Endothelial cell of umbilical vein (primary cell): ENCODE results near the gene SSBP3. TPM values are rescaled to one million over a fixed set of nuclear protein-coding genes. Genes with fewer than 3 reads are reported as not detected.
"Not testable (repeated sequence)": the region's sequence is repeated elsewhere in the genome, so short reads cannot be mapped to it uniquely, and the experiment has no call there.

Source experiments
- BruUV-seq: library from RNA; stranded (reverse); fragments of 400-500 nt; replicated peaks from 2 replicates; lab custom pipeline; 2021; lab: Mats Ljungman, UMichigan
- CTCF ChIA-PET: fragments of 300-600, 350-600 bp; sonication (Branson Sonifier 250); formaldehyde crosslinking; loops from one replicate; lab custom pipeline; 2021; ENCODE audit warnings: antibody characterized with exemption, inconsistent platforms; lab: Charles Lee
- POLR2A ChIA-PET: fragments of 300-600, 350-600 bp; sonication (Branson Sonifier 250); formaldehyde crosslinking; loops from one replicate; lab custom pipeline; 2021; ENCODE audit warnings: antibody characterized with exemption, inconsistent platforms; lab: Charles Lee
- DNase-seq: peaks from one replicate; pipeline ENCODE4 v3.0.0-alpha.2; 2011; ENCODE audit warnings: low read depth, low spot score
- FAIRE-seq: peaks from 2 replicates; lab custom pipeline; 2011; peaks lifted over from hg19 to GRCh38; lab: Jason Lieb, UNC
- H2AFZ ChIP-seq: 2 replicates; pipeline ENCODE4 v1.6.0; 2012; ENCODE audit warnings: low read depth, low read length, control low read depth, inconsistent platforms
- H3K27ac ChIP-seq: 2 replicates; pipeline ENCODE4 v1.5.1; 2011; ENCODE audit warnings: low read depth, mild to moderate bottlenecking, control low read depth, low read length, moderate library complexity; ENCODE audit not compliant: insufficient read depth
- H3K27me3 ChIP-seq, 2 experiments: 2 replicates each; pipeline versions ENCODE4 v1.6.0 to v1.6.1; 2011; ENCODE audit warnings: low read length in 2 of 2, mixed read lengths in 1 of 2; ENCODE audit not compliant: control insufficient read depth in 2 of 2, insufficient read depth in 2 of 2
- H3K36me3 ChIP-seq, 2 experiments: 2 replicates in 1 of 2; 3 replicates in 1 of 2; pipeline ENCODE4 v1.5.1; 2011; ENCODE audit warnings: low read length in 2 of 2, mild to moderate bottlenecking in 1 of 2, moderate library complexity in 1 of 2; ENCODE audit not compliant: control insufficient read depth in 2 of 2, insufficient read depth in 2 of 2; ENCODE audit errors: extremely low read depth in 1 of 2
- H3K4me1 ChIP-seq: 3 replicates; pipeline ENCODE4 v1.5.1; 2011; ENCODE audit warnings: mild to moderate bottlenecking, low read length; ENCODE audit not compliant: control insufficient read depth, insufficient read depth; ENCODE audit errors: extremely low read depth
- H3K4me2 ChIP-seq: 2 replicates; pipeline ENCODE4 v1.6.1; 2011; ENCODE audit warnings: low read length, control low read depth, mixed read lengths; ENCODE audit not compliant: insufficient read depth
- H3K4me3 ChIP-seq, 3 experiments: fragments of 200-600 bp in 1 of 3; sonication (generic), shearing (Covaris generic) in 1 of 3; replicated peaks in 1 of 3; 2 replicates each; pipeline ENCODE4 v1.5.1; 2011 to 2016; ENCODE audit warnings: control low read depth in 3 of 3, low read length in 3 of 3, mild to moderate bottlenecking in 2 of 3, inconsistent platforms in 1 of 3, low read depth in 1 of 3, moderate library complexity in 1 of 3; ENCODE audit not compliant: insufficient read depth in 1 of 3
- H3K79me2 ChIP-seq: 2 replicates; pipeline ENCODE4 v1.6.0; 2012; ENCODE audit warnings: low read length, inconsistent platforms; ENCODE audit not compliant: control insufficient read depth, insufficient read depth
- H3K9ac ChIP-seq: replicated peaks from 2 replicates; pipeline ENCODE3; 2011; ENCODE audit warnings: low read length, control low read depth; ENCODE audit not compliant: insufficient read depth; ENCODE audit errors: extremely low read depth
- H3K9me1 ChIP-seq: replicated peaks from 3 replicates; pipeline ENCODE4 v1.6.0; 2011; ENCODE audit warnings: mild to moderate bottlenecking, low read length; ENCODE audit not compliant: control insufficient read depth, insufficient read depth; ENCODE audit errors: extremely low read depth
- H3K9me3 ChIP-seq: replicated peaks from 2 replicates; pipeline ENCODE4 v1.5.1; 2012; ENCODE audit warnings: low read length, inconsistent platforms; ENCODE audit not compliant: control insufficient read depth, insufficient read depth
- H4K20me1 ChIP-seq: replicated peaks from 2 replicates; pipeline ENCODE3; 2011; ENCODE audit warnings: mild to moderate bottlenecking, low read length; ENCODE audit not compliant: control insufficient read depth, insufficient read depth; ENCODE audit errors: extremely low read depth
- FOS ChIP-seq: IDR thresholded peaks from 2 replicates; pipeline ENCODE4 v1.6.1; 2011; ENCODE audit warnings: mild to moderate bottlenecking, low read length, moderate library complexity, borderline replicate concordance; ENCODE audit not compliant: insufficient read depth
- GATA2 ChIP-seq: IDR thresholded peaks from 2 replicates; pipeline ENCODE4 v1.7.0; 2011; ENCODE audit warnings: low read depth, mild to moderate bottlenecking, moderate library complexity, mixed read lengths, low read length; ENCODE audit not compliant: insufficient read length, insufficient read depth
- JUN ChIP-seq: IDR thresholded peaks from 2 replicates; pipeline ENCODE4 v1.6.1; 2011; ENCODE audit warnings: borderline replicate concordance, low read depth; ENCODE audit not compliant: insufficient read length, insufficient read depth
- POLR2A ChIP-seq: IDR thresholded peaks from 2 replicates; pipeline ENCODE4 v1.6.1; 2012; ENCODE audit warnings: low read depth, mild to moderate bottlenecking, control low read depth, low read length
- dilution Hi-C: fragments of 300-500 bp; cut with MboI; formaldehyde crosslinking; loops from one replicate; pipeline ENCODE4 v1.15.0; 2019; ENCODE audit warnings: low sequenced_read_pairs; ENCODE audit not compliant: extremely low pct_ligation_motif_present
- intact Hi-C: fragments of 100-400 bp; cut with micrococcal nuclease; formaldehyde crosslinking; loops from one replicate; pipeline ENCODE4 v1.10.0; 2022
- polyA plus RNA-seq, 4 experiments: library from polyadenylated mRNA; depleted of rRNA in 3 of 4; stranded (reverse) in 3 of 4; unstranded in 1 of 4; fragments of >200 nt; gene quantifications; 2 replicates each; pipeline versions ENCODE4 v1.2.1 to v1.2.3, GENCODE V29; 2011 to 2012; ENCODE audit warnings: missing spikeins in 1 of 4
- total RNA-seq: library from RNA; stranded (reverse); gene quantifications from 2 replicates; pipeline ENCODE4 v1.2.3, GENCODE V29; 2021
- TF ChIP-seq, protein P1 (sequence below): IDR thresholded peaks from 2 replicates; pipeline ENCODE4 v1.6.1; 2011; ENCODE audit not compliant: insufficient read depth, insufficient read length

Gene SSBP3
- total and polyA plus RNA-seq, 2 donors (not counting 3 experiments of a cell fraction or from before 2014, with no cell fraction given), result 44.9 to 59.4 TPM

DNA sequence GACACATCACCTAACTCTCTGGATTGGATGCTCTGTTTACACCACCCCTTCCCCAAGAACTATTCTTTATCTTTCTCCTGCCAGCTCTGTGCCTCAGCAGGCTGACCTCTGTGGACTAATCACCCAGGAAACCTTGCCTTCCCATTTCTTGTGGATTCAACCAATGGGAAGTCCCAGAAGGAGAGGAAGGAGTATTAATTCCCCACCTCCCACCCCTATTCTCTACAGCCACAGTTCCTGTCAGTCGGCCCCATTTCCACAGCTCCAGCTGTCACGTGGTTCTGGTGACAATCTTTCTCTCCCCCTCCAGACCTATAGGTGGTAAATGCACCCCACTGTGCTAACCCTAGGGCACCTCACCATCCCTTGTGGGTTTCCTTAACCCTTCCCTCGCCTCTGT is 46.8 kb upstream of the SSBP3 start:
- no peak overlapping the region for H2AFZ ChIP-seq
- no peak for FAIRE-seq
- no peak overlapping the region for H3K4me3 ChIP-seq
- H3K9ac ChIP-seq, result no peak overlapping the region
- dilution Hi-C loops (no loop called here), intact Hi-C loops (no loop called here)
- no peaks in the 10 kb centered on the region for H4K20me1 ChIP-seq
- no peaks in the 10 kb centered on the region for H3K4me1 ChIP-seq
- H3K4me2 ChIP-seq, result no peak overlapping the region
- H3K79me2 ChIP-seq, result no peaks in the 10 kb centered on the region
- TF ChIP-seq FOS (no peak), GATA2 (no peak), POLR2A (no peak), JUN (no peak)
- TF ChIP-seq, protein P1, sequence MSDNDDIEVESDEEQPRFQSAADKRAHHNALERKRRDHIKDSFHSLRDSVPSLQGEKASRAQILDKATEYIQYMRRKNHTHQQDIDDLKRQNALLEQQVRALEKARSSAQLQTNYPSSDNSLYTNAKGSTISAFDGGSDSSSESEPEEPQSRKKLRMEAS, result no peak
- no peaks in the 10 kb centered on the region for H3K9me1 ChIP-seq
- no TSS peak for BruUV-seq
- no peak overlapping the region for H3K27ac ChIP-seq
- H3K27me3 ChIP-seq, result no peaks in the 10 kb centered on the region
- ChIA-PET CTCF (no interaction called here), POLR2A (no interaction called here)
- H3K9me3 ChIP-seq, result no peaks in the 10 kb centered on the region
- DNase-seq, result no peak
- no peaks in the 10 kb centered on the region for H3K36me3 ChIP-seq

DNA sequence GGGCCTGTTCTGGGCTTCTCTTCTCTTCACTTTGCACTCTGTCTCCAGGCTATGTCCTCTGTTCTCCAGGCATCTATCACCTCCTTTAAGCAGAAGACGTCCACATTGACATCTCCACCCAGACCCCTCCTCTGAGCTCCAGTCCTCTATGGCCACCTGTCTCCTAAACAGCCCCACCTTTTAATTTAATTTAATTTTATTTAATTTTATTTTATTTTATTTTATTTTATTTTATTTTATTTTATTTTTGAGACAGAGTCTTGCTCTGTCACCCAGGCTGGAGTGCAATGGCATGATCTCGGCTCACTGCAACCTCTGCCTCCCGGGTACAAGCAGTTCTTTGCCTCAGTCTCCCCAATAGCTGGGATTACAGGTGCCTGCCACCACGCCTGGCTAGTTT is 43.2 kb upstream of the SSBP3 start:
- H4K20me1 ChIP-seq, H2AFZ ChIP-seq, dilution Hi-C loops, H3K9ac ChIP-seq, H3K27me3 ChIP-seq, H3K9me1 ChIP-seq, DNase-seq, POLR2A ChIA-PET, H3K79me2 ChIP-seq, H3K36me3 ChIP-seq, FAIRE-seq, H3K4me1 ChIP-seq, intact Hi-C loops, H3K27ac ChIP-seq, H3K4me2 ChIP-seq, H3K9me3 ChIP-seq, BruUV-seq, H3K4me3 ChIP-seq: not testable (repeated sequence)
- CTCF ChIA-PET, result interaction anchor here (1.5 kb wide), 1 partner anchor 30 kb away, joined by 6 read pairs; no protein-coding TSS in a partner anchor

DNA sequence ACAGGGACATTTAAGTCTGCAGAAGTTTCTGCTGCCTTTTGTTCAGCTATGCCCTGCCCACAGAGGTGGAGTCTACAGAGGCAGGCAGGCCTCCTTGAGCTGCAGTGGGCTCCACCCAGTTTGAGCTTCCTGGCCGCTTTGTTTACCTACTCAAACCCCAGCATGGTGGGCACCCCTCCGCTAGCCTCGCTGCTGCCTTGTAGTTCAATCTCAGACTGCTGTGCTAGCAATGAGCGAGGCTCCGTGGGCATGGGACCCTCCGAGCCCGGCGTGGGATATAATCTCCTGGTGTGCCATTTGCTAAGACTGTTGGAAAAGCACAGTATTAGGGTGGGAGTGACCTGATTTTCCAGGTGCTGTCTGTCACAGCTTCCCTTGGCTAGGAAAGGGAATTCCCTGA is 42.6 kb upstream of the SSBP3 start:
- H4K20me1 ChIP-seq, FAIRE-seq, dilution Hi-C loops, BruUV-seq, H3K9ac ChIP-seq, H3K27me3 ChIP-seq, H3K4me3 ChIP-seq, H3K9me3 ChIP-seq, H2AFZ ChIP-seq, H3K27ac ChIP-seq, H3K4me1 ChIP-seq, H3K79me2 ChIP-seq, intact Hi-C loops, H3K9me1 ChIP-seq, H3K36me3 ChIP-seq, CTCF ChIA-PET, DNase-seq, H3K4me2 ChIP-seq, POLR2A ChIA-PET: not testable (repeated sequence)
